Neural progenitor cell (in vitro differentiated cells): ENCODE results near the gene BRINP1. TPM values are rescaled to one million over a fixed set of nuclear protein-coding genes. Genes with fewer than 3 reads are reported as not detected.

Experiments used
- DNase-seq: peaks from one replicate; pipeline ENCODE4 v3.0.0-alpha.2; 2016; ENCODE audit warnings: low spot score
- H2AFZ ChIP-seq: fragments of 200-600 bp; sonication (generic); replicated peaks from 2 replicates; pipeline ENCODE4 v1.6.1; 2016; ENCODE audit warnings: antibody characterized with exemption
- H3F3A ChIP-seq: fragments of 200-600 bp; sonication (generic); 2 replicates; pipeline ENCODE4 v1.6.1; 2016; ENCODE audit warnings: antibody characterized with exemption, low read depth
- H3K27ac ChIP-seq: fragments of 200-600 bp; sonication (generic); 2 replicates; pipeline ENCODE4 v1.5.1; 2016; ENCODE audit warnings: mild to moderate bottlenecking
- H3K27me3 ChIP-seq: fragments of 200-600 bp; sonication (generic); 2 replicates; pipeline ENCODE4 v1.6.1; 2016; ENCODE audit warnings: mild to moderate bottlenecking, moderate library complexity
- H3K36me3 ChIP-seq: fragments of 200-600 bp; sonication (generic); 2 replicates; pipeline ENCODE4 v1.5.1; 2016
- H3K4me1 ChIP-seq: fragments of 200-600 bp; sonication (generic); 2 replicates; pipeline ENCODE4 v1.6.1; 2016; ENCODE audit warnings: mixed run types
- H3K4me2 ChIP-seq: fragments of 200-600 bp; sonication (generic); 2 replicates; pipeline ENCODE4 v1.6.1; 2016
- H3K4me3 ChIP-seq: fragments of 200-600 bp; sonication (generic); 2 replicates; pipeline ENCODE4 v1.5.1; 2016
- H3K79me2 ChIP-seq: fragments of 200-600 bp; sonication (generic); 2 replicates; pipeline ENCODE4 v1.6.1; 2016; ENCODE audit warnings: low read depth
- H3K9ac ChIP-seq: fragments of 200-600 bp; sonication (generic); 2 replicates; pipeline ENCODE4 v1.6.1; 2016
- H3K9me3 ChIP-seq: fragments of 200-600 bp; sonication (generic); 2 replicates; pipeline ENCODE4 v1.5.1; 2016; ENCODE audit warnings: low read depth
- H4K20me1 ChIP-seq: fragments of 200-600 bp; sonication (generic); 2 replicates; pipeline ENCODE4 v1.6.1; 2016; ENCODE audit warnings: low read depth
- H3K27ac Mint-ChIP-seq: 3 replicates; pipeline ENCODE4 v1.8.0; 2021; ENCODE audit warnings: mixed read lengths
- H3K27me3 Mint-ChIP-seq: 2 replicates; pipeline ENCODE4 v1.8.0; 2022; ENCODE audit warnings: low read depth, mild to moderate bottlenecking, inconsistent platforms, moderate library complexity, mixed read lengths; ENCODE audit not compliant: insufficient read depth
- H3K36me3 Mint-ChIP-seq: 3 replicates; pipeline ENCODE4 v1.8.0; 2021; ENCODE audit warnings: mixed read lengths
- H3K4me1 Mint-ChIP-seq: 3 replicates; pipeline ENCODE4 v1.8.0; 2021; ENCODE audit warnings: mixed read lengths
- H3K4me3 Mint-ChIP-seq: 3 replicates; pipeline ENCODE4 v1.8.0; 2021; ENCODE audit warnings: mild to moderate bottlenecking, moderate library complexity, mixed read lengths
- H3K9me3 Mint-ChIP-seq: 3 replicates; pipeline ENCODE4 v1.8.0; 2020; ENCODE audit warnings: mixed read lengths
- CTCF ChIP-seq: fragments of 200-600 bp; sonication (generic); IDR thresholded peaks from 2 replicates; pipeline ENCODE4 v1.5.1; 2017; ENCODE audit warnings: antibody characterized with exemption, mild to moderate bottlenecking
- EZH2 ChIP-seq: fragments of 200-600 bp; sonication (generic); IDR thresholded peaks from 2 replicates; pipeline ENCODE4 v1.6.1; 2017; ENCODE audit warnings: antibody characterized with exemption, mild to moderate bottlenecking, moderate library complexity
- EZH2phosphoT487 ChIP-seq: fragments of 200-600 bp; sonication (generic); IDR thresholded peaks from 2 replicates; pipeline ENCODE4 v1.6.1; 2017; ENCODE audit warnings: antibody characterized with exemption
- total RNA-seq: library from RNA; depleted of rRNA; stranded (reverse); fragments of >200 nt; gene quantifications from 2 replicates; pipeline ENCODE4 v1.2.3, GENCODE V29; 2015; ENCODE audit warnings: low replicate concordance

The BRINP1 gene
- total RNA-seq, 1 donor from 2014 or later: 0.62 TPM

- H3K4me1 Mint-ChIP-seq: peaks cover 7% of the 10 kb centered on the region
- no peak overlapping the region for H3K4me3 ChIP-seq
- no peak overlapping the region for H3K27ac Mint-ChIP-seq
- no peak overlapping the region for H3K27ac ChIP-seq
- peaks cover 5% of the 10 kb centered on the region for H3F3A ChIP-seq
- no peaks in the 10 kb centered on the region for H3K9me3 Mint-ChIP-seq
- no peaks in the 10 kb centered on the region for H3K27me3 Mint-ChIP-seq
- H3K9ac ChIP-seq: no peak overlapping the region
- H3K79me2 ChIP-seq: no peaks in the 10 kb centered on the region
- no peak for TF ChIP-seq EZH2
- no peak for TF ChIP-seq CTCF
- TF ChIP-seq EZH2phosphoT487: no peak
- no peaks in the 10 kb centered on the region for H3K36me3 Mint-ChIP-seq
- H3K4me1 ChIP-seq: peaks cover 7% of the 10 kb centered on the region
- H3K4me2 ChIP-seq: peak overlapping the region; percentile 33
- DNase-seq: peak; percentile 49
- H3K4me3 Mint-ChIP-seq: no peak overlapping the region
- no peaks in the 10 kb centered on the region for H4K20me1 ChIP-seq
- no peaks in the 10 kb centered on the region for H3K36me3 ChIP-seq
- H3K27me3 ChIP-seq: no peaks in the 10 kb centered on the region
- H3K9me3 ChIP-seq: no peaks in the 10 kb centered on the region
- H2AFZ ChIP-seq: no peak overlapping the region
These were observed 71.0 kb downstream of the BRINP1 start for GRCh38 chr9:119298076-119298853.

DNA sequence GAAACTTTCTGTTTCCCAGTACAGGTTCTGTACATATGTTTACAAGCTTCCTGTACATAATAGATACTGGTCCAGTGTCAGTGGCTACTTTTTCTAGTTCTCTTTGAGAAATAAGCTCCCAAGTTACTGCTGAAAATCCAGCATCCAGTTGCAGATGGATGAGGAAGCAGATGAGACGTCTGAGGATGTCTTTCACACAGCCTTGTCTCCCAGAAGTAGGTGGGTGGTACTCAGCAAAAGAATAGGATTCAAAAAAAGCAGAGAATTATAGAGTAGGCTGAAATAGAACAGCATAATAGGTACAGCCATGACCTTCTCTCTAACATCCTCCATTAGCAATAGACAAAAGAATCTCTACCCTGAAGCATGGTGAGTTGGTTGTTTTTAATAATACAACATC lies 77.7 kb downstream of the BRINP1 start:
- Histone ChIP-seq H3K4me1 (no peaks in the 10 kb centered on the region), H2AFZ (no peak overlapping the region), H3K4me3 (no peak overlapping the region), H3K27ac (no peak overlapping the region), H3K9me3 (no peaks in the 10 kb centered on the region), H3K36me3 (no peaks in the 10 kb centered on the region), H4K20me1 (no peaks in the 10 kb centered on the region), H3K9ac (no peak overlapping the region), H3K27me3 (no peaks in the 10 kb centered on the region), H3F3A (no peaks in the 10 kb centered on the region), H3K79me2 (no peaks in the 10 kb centered on the region), H3K4me2 (no peak overlapping the region)
- peaks cover 3% of the 10 kb centered on the region for H3K4me1 Mint-ChIP-seq
- no peak overlapping the region for H3K27ac Mint-ChIP-seq
- no peak for TF ChIP-seq CTCF
- TF ChIP-seq EZH2: no peak
- no peak for TF ChIP-seq EZH2phosphoT487
- no peaks in the 10 kb centered on the region for H3K36me3 Mint-ChIP-seq
- DNase-seq: no peak
- no peak overlapping the region for H3K4me3 Mint-ChIP-seq
- no peaks in the 10 kb centered on the region for H3K27me3 Mint-ChIP-seq
- peaks cover 2% of the 10 kb centered on the region for H3K9me3 Mint-ChIP-seq

GRCh38 chr9:119289740-119290433 lies 79.3 kb downstream of the BRINP1 start:
- Histone ChIP-seq H3K27me3 (no peaks in the 10 kb centered on the region), H3K36me3 (no peaks in the 10 kb centered on the region), H3K4me3 (no peak overlapping the region), H3K4me2 (no peak overlapping the region), H3K9ac (no peak overlapping the region), H3K27ac (no peak overlapping the region), H3K79me2 (no peaks in the 10 kb centered on the region), H2AFZ (no peak overlapping the region), H3K9me3 (no peaks in the 10 kb centered on the region), H4K20me1 (no peaks in the 10 kb centered on the region), H3F3A (no peaks in the 10 kb centered on the region), H3K4me1 (no peaks in the 10 kb centered on the region)
- Mint-ChIP-seq H3K36me3 (no peaks in the 10 kb centered on the region), H3K27me3 (no peaks in the 10 kb centered on the region), H3K9me3 (peaks cover 2% of the 10 kb centered on the region), H3K4me1 (peaks cover 6% of the 10 kb centered on the region), H3K4me3 (no peak overlapping the region), H3K27ac (no peak overlapping the region)
- peak; percentile 96 for TF ChIP-seq CTCF
- no peak for TF ChIP-seq EZH2
- no peak for TF ChIP-seq EZH2phosphoT487
- DNase-seq: peak; percentile 79
